Stimulated activated CD8-positive, alpha-beta memory T cell treated with anti-CD3 and anti-CD28 coated beads, Interleukin-4, amount 100 ng/mL, for 4 hours (primary cell): ENCODE data around the gene ASAP2.

ENCODE experiments used
- DNase-seq, 2 donors: peaks; one replicate each; pipeline ENCODE4 v3.0.0-alpha.2; 2020; ENCODE audit warnings: low read depth in 2 of 2, low spot score in 1 of 2

The ASAP2 gene

DNA sequence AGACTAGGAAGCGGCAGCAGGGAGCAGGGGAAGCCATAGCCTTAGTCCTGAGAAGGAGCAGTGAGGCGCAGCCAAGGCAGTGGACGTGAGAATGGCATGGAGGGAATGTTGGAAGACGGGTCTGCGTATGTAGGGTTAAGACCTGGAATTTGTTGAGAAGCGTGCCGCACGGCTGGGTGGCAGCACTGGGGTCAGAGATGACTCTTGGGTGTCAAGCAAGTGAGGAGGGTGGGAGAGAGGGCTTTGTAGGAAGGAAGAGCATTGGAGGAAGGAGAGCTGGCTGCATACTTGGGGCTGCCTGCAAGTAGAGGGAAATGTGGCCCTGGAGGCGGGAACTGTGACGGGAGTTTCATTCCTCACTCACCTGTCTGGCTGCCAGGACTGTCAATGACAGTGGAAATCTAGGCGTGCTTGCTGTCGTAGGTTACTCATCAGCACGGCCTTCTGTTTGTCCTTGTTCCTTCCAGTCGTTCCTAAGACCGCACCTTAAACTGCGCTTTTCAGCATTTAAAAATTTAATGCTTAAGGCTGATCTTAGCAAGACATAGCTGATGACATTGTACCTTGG, 108.8 kb downstream of the ASAP2 start:
- DNase-seq = no peak

DNA sequence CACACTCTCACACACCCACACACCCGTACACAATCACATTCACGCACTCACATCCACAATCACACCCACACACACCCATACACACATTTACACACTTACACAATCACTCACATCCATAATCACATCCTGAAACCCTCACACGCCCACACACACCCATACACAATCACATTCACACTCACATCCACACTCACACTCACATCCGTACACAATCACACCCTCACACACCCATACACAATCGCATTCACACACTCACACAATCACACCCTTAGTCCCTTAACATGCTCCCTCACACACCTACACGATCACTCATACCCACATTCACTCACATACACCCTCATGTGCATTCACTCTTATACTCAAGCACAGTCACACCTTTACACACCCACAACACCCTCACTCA, 110.9 kb downstream of the ASAP2 start:
- no peak for DNase-seq

DNA sequence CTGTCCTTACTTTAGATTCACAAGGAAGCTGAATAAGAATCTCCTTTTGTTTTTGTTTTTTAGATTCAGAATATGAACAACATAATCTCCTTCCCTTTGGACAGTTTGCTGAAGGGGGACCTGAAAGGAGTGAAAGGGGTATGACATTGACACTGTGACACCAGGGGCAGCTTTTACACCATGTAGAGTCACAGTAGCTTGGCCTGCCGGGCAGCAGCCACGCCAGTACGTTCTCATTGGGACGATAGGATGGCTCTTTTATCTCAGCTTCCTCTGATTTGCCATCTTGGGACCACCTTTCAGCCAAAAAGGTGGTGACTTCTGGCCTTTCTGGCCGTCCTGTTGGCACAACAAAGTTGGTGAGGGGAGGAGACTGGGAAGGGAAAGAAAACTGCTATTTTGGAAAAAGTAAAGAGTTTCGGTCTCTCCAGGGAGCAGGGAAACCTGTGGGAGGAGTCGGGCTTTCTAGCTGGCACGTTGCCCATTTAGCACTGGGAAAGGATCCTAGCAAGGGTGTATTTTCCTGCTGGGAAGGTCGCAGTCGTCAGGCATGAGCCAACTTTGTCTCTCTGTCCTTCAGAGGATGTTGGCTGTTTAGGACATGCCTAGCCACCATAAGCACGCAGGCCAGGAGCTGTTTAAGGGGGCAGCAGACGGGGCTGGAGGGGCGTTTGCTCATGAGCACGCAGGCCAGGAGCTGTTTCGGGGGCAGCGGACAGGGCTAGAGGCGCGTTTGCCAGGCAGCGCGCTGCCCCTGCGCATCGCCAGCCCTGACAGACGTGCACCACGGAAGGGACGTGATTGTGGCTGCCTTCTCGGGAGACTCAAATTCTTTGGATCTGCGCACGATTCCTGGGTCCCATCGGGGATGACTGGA, 112.1 kb downstream of the ASAP2 start:
- DNase-seq = no peak

DNA sequence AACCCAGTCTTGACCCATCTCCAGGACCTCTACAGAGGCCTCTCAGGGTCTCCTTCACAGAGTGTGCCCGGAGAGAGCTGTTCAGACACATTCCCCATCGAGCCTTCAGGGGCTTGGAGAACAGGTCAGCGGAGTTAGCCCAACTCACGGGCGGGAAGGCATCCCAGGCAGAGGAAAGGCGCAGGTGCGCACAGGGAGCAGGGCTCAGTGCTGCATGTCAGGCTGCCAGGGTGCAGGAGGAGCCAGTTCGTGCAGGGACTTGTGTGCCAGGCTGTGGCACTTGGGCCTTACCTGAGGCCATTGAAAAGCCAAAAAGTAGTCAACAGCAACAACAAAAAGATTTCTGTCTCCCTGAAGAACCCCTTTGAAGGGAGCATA, 112.7 kb downstream of the ASAP2 start:
- no peak for DNase-seq

DNA sequence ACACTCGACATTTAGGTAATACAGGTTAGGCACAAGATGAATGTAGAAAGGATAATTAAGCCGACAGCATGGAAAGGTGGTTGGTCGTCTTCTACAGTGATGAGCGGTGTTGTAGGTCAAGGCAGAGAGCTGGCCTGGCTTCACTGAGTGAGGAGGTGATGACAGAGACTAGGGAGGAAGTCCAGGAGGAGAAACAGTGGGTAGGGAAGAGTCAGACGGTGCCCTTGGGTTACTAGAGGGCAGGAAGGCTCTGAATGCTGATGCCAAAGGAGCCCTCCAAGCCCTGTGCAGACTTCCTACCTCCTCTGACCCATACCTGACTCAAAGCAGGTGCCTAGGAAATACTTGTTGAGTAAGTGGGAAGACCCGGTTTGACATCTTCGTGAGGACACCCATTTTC, 116.0 kb downstream of the ASAP2 start:
- no peak for DNase-seq

DNA sequence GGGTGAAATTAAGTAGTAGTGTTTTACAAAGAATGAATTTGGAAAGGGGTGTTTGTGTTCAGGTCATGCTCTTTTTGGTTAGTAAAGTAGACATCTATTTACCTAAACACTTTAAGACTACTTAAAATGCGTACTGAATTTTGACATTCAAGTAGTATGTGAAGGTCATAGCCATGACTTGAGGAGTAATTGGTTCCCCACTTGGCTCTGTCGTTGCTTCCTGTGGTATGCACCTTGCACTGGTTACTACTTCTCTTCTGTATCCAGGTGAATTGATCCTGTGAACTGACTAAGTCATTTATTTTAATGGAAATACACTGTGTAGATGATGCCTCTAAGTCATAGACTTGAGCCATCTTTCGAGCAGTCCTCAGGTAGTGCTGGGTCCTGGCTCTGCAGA, 118.8 kb downstream of the ASAP2 start:
- no peak for DNase-seq

DNA sequence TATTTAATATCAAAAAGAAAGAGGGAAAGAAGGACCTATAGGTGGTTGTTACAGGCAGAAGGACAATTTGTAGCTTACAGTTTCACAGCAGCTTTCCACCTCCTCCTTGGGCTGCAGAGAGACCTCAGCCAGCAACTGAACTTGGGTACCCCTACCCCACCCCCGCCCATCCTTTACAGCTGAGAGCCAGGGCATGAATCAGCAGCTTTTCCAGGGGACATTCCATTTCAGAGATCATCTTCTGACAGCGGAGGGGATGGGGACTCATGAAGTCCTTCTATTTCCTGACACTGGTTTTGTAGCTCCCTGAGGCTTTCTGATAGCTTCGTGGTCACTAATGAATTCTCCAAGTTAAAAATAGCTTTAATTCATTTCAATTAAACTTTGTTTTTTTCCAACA, 120.4 kb downstream of the ASAP2 start:
- DNase-seq = no peak

DNA sequence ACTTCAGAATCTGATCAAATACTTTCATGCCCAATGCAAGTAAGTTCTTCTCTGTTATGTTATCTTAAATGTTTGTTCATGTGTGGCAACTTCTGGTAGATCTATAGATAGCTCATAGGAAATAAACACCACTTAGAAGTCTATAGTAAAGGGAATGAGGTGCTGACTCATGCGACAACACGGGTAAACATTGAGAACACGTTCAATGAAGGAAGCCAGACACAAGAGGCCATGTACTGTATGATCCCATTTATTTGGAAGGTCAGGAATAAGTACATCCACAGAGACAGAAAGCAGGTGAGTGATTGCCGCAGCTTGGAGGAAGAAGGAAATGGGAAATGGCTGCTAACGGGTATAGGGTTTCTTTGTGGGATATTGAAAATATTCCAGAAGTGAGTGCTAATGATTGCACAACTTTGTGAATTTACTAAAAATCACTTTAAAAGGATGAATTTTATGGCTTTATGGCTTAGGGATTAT, 121.3 kb downstream of the ASAP2 start:
- no peak for DNase-seq

DNA sequence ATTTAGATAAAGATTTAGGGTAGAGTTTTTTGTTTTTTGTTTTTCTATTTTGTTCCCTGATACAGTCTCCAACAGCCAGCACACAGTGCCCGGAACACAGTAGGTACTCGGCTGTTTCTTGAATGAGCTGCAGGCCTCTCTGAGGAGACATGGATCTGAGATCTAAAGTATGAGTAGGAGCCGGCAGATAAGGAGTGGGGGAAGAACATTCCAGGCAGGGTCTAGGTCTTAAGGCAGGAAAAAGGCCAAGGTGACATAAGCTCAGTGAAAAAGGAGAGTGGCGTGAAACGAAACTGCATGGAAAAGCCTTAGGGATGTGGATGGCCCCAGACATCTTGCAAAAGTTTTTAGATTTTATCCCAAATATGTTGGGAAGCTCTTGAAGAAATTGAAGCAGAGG, 122.3 kb downstream of the ASAP2 start:
- no peak for DNase-seq

DNA sequence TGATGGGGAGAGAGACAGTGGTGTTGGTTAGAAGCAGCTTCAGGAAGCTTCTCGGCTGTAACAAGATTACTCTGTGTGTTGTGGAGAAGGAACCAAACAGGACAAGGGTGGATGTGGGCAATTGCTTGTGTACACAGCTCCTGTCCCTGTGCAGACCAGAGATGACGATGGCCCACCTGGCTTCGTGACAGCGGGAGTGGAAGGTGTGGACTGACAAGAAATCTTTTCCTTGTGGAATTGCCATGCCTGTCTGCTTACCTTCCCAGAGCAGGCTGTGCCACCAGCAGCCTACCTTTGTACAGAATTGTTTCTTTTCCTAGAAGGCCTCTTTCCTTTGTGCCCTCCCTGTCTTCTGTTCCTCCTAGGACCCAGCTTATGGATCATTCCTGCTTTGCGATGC, 122.9 kb downstream of the ASAP2 start:
- DNase-seq = no peak

DNA sequence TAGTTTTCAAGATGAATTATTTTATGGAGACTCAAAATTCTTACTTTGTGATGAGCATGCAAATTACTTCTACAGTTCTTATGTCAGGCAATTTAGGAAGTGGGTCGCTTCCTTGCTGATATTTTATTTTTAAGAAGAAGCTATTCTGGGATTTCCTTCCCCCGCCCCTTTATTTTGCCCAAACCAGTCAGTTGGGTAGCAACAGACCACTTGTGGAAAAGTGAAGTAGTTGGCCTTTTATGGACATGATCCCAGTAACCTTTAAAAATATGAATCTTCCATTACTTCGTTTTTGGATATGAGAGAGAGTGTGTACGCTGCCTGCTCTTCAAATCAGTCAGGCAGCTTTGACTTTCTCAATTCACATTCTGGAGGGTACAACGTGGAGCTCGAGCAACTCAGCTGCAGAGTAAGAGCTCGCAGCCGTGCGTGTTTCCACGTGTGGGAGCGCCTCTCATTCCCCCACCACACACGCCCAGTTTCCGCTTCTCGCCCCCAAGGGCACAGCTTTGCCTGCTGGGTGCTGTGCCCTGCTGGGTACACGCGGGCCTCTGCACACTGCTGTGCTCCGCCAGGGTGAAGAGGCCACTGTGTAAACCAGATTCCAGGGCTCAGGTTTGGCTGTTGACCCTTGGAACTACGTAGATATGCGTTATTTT, 124.1 kb downstream of the ASAP2 start:
- DNase-seq = no peak

DNA sequence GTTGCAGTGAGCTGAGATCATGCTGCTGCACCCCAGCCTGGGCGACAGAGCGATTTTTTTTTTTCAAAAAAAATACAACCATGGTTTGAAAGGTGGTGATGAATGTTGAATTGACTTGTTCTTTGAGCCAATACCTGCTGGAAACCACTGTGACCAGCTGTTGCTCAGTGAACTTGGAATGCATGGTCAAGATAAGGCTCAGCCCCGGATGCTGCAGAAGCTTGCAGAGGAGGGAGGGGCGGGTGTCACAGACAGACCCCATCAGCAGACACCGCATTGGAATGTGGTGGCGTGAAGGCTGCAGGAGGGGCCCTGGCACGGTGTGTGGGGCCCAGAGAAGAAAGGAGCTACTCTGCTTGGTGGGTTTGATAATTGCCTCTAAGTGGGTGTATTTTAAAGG, 125.1 kb downstream of the ASAP2 start:
- no peak for DNase-seq

DNA sequence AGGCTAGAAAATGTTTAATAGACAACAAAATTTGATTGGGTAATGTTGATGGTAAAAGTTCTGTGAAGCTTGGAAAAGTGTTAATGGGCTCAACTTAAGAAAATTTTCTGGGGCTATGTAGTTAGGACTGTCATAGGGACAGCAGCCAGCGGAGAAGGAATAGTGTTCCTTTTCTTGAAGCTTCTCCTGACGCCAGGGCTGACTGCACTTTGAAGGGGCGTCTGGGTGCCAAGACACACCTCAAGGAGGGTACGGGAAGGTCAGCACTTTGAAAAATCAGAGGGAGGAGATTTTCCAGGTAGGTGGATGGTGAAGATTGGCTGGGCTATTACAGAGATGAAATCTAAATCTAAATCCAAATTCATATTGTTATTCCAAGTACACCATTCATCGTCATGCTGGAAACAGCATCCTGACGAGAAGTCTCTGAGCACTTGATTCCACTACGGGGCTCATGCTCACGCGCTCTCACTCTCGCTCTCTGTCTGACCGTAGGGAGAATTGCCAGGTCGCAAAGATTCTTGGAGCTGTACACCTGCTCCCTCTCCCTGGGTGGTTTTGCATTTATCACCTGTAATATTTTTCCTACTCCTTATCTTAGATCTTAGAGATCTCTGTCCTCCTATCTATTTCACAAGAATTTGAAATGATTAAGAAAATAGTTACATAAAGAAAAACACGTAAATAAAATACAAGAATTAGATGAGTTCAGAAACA, 125.7 kb downstream of the ASAP2 start:
- no peak for DNase-seq

DNA sequence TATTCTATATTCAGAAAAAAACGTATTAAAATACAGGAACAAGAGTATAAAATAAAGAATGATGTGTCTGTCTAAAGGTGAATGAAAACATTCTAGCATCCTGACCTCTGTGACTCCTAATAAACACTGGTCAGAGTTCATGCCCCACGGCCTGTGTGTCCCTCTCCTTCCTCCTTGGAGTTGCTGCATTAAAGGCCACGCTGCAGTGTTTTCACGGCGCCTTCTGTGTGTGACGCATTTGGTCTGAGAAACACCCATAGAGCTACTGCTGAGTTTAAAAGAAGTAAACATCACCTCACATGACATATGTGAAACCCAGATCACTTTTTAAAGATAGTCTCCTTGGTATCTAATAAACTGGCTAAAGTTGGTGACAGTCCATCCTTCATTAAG, 126.2 kb downstream of the ASAP2 start:
- no peak for DNase-seq

DNA sequence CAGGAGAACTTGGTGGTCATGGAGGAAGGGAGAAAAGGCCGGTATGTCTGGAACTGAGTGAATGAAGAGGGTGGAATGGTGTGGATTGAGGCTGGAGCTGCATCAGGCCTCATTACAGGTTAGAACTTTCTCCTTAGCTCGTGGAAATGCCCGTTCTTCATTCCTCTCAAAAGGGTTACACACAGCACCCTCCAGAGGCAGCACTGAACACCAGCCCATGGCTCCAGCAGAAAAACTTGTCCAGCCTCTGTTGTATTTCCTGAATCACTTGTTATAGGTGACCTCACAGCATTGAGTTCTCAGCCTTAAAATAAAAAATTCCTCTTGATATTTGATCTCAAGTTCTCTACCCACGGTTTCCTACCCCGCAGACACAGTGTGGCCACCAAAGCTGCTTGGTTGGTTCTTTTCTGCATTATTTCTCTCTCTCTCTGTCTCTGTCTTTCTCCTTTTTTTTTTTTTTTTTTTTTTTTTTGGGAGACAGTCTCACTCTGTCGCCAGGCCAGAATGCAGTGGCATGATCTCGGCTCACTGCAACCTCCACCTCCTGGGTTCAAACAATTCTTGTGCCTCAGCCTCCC, 127.1 kb downstream of the ASAP2 start:
- DNase-seq = no peak

DNA sequence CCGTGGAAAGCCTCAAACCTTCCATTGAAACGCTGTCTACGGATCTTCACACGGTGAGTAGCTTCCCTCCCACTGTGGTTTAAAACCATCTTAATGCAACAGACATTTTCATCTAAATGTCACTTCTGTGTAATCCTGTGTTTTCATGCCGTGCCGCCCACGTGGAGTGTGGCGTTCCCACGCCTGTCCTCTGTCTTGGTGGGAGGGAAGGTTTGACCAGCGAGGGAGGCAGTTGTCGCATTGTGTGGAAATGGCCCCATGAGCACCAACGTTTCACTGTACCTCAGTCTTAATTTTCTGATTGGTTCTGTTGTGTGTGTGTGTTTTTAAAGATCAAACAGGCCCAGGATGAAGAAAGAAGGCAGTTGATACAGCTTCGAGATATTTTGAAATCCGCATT, 128.1 kb downstream of the ASAP2 start:
- no peak for DNase-seq

DNA sequence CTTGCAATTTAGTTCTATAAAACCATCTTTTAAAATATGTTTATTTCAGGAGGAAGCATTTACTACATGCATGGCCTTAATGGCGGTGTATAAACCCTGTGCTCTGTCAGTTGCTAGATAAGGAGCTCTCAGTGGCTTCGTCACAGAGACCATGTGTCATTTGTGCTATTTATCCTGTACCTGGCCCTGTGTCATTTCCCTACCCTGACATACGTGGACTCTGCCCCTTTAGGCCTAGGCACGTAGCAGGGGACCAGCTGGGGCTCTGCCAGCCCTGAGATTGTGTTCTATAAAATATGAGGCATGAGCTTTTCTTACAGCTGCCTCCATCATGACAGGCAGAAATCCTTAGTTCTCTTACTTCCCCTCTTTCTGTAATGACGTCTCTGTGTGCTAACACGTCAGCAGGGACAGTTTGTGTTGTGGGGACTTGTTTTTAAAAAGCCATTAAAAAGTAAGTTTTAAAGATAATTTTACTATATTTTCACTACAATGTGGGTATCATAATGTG, 128.8 kb downstream of the ASAP2 start:
- no peak for DNase-seq

DNA sequence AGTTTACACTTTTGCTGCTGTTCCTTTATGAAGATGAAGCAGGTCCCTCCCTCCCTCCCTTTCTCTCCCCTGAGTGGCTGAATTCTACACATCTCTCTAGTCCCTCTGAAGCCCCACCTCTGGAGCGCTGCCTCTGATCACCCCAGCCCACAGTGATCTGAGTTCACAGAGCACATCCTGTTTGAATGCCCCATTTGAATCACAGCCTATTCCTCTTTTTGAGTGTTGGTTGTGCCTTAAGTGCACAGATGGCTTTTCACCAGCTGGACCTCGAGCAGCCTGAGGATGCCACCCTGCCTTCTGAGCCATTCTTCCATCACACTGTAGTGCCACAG, 129.6 kb downstream of the ASAP2 start:
- DNase-seq = no peak

DNA sequence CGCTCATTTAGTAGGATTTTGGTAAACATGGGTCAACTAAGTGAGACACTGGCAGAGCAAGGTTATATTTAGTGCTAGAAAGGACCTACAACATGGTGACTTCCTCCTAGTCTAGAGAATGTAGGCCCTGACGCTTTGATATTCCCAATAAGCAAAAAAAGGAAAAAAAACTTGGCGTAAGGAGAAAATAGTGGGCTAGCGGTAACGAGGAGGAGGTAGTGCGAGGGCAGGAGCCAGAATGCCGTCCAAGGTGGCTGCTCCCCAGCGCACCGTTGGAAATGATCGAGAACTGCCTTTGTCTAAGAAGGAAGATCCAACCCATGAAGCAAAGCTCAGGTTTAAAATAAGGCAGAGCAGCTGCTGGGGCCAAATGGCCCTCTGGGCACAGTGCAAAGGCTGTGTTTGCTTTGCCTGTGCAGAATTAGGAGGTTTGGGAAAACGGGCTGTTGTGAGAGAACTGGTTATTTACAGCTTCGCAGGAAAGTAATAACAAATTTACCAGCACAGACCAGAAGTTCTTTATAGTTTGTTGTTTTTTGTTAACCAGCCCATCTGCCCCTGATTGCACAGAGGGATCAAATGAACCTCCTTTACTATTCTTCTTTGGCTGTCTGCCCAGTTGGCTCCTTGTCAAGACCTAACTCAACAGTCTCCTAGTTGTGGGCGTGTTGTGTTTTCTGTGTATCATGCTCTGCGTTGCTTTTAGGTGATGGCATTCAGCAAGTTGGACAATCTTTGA, 130.1 kb downstream of the ASAP2 start:
- no peak for DNase-seq

DNA sequence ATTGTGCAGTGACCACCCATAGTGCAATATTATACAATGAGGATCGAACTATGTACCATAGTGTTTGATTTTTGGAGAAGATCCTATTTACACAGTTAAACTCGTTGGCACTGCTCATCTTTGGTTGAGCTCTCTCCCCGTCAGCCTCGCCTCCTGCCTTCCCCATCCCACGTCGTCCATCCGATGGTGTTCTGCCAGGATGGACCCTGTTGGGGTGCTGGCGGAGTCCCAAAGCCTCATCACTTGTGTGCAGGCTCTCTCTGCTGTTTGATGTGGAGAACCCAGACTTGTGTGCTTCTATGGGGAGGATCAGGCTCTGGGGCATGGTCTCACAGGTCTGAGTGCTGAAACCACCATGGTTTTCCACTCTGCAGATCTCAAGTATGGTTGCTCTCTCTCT, 131.3 kb downstream of the ASAP2 start:
- no peak for DNase-seq
